ENCODE measurements around the gene PAOX.

The PAOX gene

GRCh38 chr10:133418289-133418993, 39.4 kb downstream of the PAOX start:
- Histone ChIP-seq H3K27ac (ENCODE audit: low read length) (no peak overlapping the region), H2AFZ (ENCODE audit: low read depth, low read length) (no peak overlapping the region), H3K79me2 (ENCODE audit: low read length) (no peaks in the 10 kb centered on the region), H3K27me3 (ENCODE audit: low read depth, low read length) (no peaks in the 10 kb centered on the region), H4K20me1 (ENCODE audit: insufficient read depth, low read length) (no peaks in the 10 kb centered on the region), H3K9ac (ENCODE audit: low read length) (no peak overlapping the region), H3K4me1 (ENCODE audit: low read length) (no peaks in the 10 kb centered on the region), H3K9me3 (ENCODE audit: insufficient read depth, low read length) (no peaks in the 10 kb centered on the region), H3K4me2 (ENCODE audit: low read length) (no peak overlapping the region), H3K36me3 (replicated peaks; ENCODE audit: low read depth, low read length) (peaks cover 18% of the 10 kb centered on the region), H3K4me3 (ENCODE audit: low read length) (no peak overlapping the region)
- TF ChIP-seq EZH2phosphoT487 (IDR thresholded peaks at IDR 0.05; ENCODE audit: low read depth) (no peak), CTCF (IDR thresholded peaks at IDR 0.05; ENCODE audit: low read depth, low read length) (no peak)

- H3K4me2 ChIP-seq (ENCODE audit: low read length), result no peak overlapping the region
- no peaks in the 10 kb centered on the region for H4K20me1 ChIP-seq (ENCODE audit: insufficient read depth, low read length)
- H3K9me3 ChIP-seq (ENCODE audit: insufficient read depth, low read length), result no peaks in the 10 kb centered on the region
- H3K9ac ChIP-seq (ENCODE audit: low read length), result no peak overlapping the region
- no peaks in the 10 kb centered on the region for H3K27me3 ChIP-seq (ENCODE audit: low read depth, low read length)
- no peaks in the 10 kb centered on the region for H3K4me1 ChIP-seq (ENCODE audit: low read length)
- H3K79me2 ChIP-seq (ENCODE audit: low read length), result no peaks in the 10 kb centered on the region
- peaks cover 16% of the 10 kb centered on the region for H3K36me3 ChIP-seq (replicated peaks; ENCODE audit: low read depth, low read length)
- H3K4me3 ChIP-seq (ENCODE audit: low read length), result no peak overlapping the region
- no peak overlapping the region for H3K27ac ChIP-seq (ENCODE audit: low read length)
- no peak for TF ChIP-seq CTCF (IDR thresholded peaks at IDR 0.05; ENCODE audit: low read depth, low read length)
- TF ChIP-seq EZH2phosphoT487 (IDR thresholded peaks at IDR 0.05; ENCODE audit: low read depth), result no peak
- H2AFZ ChIP-seq (ENCODE audit: low read depth, low read length), result no peak overlapping the region
Measured at GRCh38 chr10:133419211-133419950, 40.3 kb downstream of the PAOX start.

GRCh38 chr10:133420028-133420427, 41.0 kb downstream of the PAOX start:
- H3K9ac ChIP-seq (ENCODE audit: low read length), result no peak overlapping the region
- no peak overlapping the region for H2AFZ ChIP-seq (ENCODE audit: low read depth, low read length)
- no peak overlapping the region for H3K4me3 ChIP-seq (ENCODE audit: low read length)
- H4K20me1 ChIP-seq (ENCODE audit: insufficient read depth, low read length), result no peaks in the 10 kb centered on the region
- H3K4me1 ChIP-seq (ENCODE audit: low read length), result no peaks in the 10 kb centered on the region
- no peaks in the 10 kb centered on the region for H3K27me3 ChIP-seq (ENCODE audit: low read depth, low read length)
- peaks cover 16% of the 10 kb centered on the region for H3K36me3 ChIP-seq (replicated peaks; ENCODE audit: low read depth, low read length)
- no peak overlapping the region for H3K4me2 ChIP-seq (ENCODE audit: low read length)
- H3K79me2 ChIP-seq (ENCODE audit: low read length), result no peaks in the 10 kb centered on the region
- no peak overlapping the region for H3K27ac ChIP-seq (ENCODE audit: low read length)
- H3K9me3 ChIP-seq (ENCODE audit: insufficient read depth, low read length), result no peaks in the 10 kb centered on the region
- no peak for TF ChIP-seq CTCF (IDR thresholded peaks at IDR 0.05; ENCODE audit: low read depth, low read length)
- TF ChIP-seq EZH2phosphoT487 (IDR thresholded peaks at IDR 0.05; ENCODE audit: low read depth), result no peak

- Histone ChIP-seq H4K20me1 (ENCODE audit: insufficient read depth, low read length) (no peaks in the 10 kb centered on the region), H2AFZ (ENCODE audit: low read depth, low read length) (no peak overlapping the region), H3K27ac (ENCODE audit: low read length) (no peak overlapping the region), H3K4me1 (ENCODE audit: low read length) (no peaks in the 10 kb centered on the region), H3K27me3 (ENCODE audit: low read depth, low read length) (no peaks in the 10 kb centered on the region), H3K4me2 (ENCODE audit: low read length) (no peak overlapping the region), H3K79me2 (ENCODE audit: low read length) (no peaks in the 10 kb centered on the region), H3K4me3 (ENCODE audit: low read length) (no peak overlapping the region), H3K9me3 (ENCODE audit: insufficient read depth, low read length) (no peaks in the 10 kb centered on the region), H3K9ac (ENCODE audit: low read length) (no peak overlapping the region), H3K36me3 (replicated peaks; ENCODE audit: low read depth, low read length) (peaks cover 11% of the 10 kb centered on the region)
- TF ChIP-seq CTCF (IDR thresholded peaks at IDR 0.05; ENCODE audit: low read depth, low read length) (no peak), EZH2phosphoT487 (IDR thresholded peaks at IDR 0.05; ENCODE audit: low read depth) (no peak)
Measured at GRCh38 chr10:133420579-133420978, 41.5 kb downstream of the PAOX start.

All from OCI-LY3 (cell line).